MCF 10A (cell line): ENCODE measurements around the gene FOXO3. TPM values are rescaled to one million over a fixed set of nuclear protein-coding genes. Genes with fewer than 3 reads are reported as not detected.

ENCODE experiments used
- BruUV-seq: library from RNA; stranded (reverse); fragments of 400-500 nt; replicated peaks from 2 replicates; lab custom pipeline; 2021; lab: Mats Ljungman, UMichigan
- CTCF ChIA-PET: fragments of 300-600 bp; sonication (Branson Sonifier 250); formaldehyde crosslinking; extraction: SDS; loops from one replicate; lab custom pipeline; 2021; ENCODE audit warnings: antibody characterized with exemption, inconsistent platforms; lab: Yijun Ruan, JAX
- POLR2A ChIA-PET: fragments of 300-600, 350-650 bp; sonication (Branson Sonifier 250); formaldehyde crosslinking; extraction: SDS; loops from one replicate; lab custom pipeline; 2020; ENCODE audit warnings: antibody characterized with exemption, inconsistent platforms; lab: Yijun Ruan, JAX
- DNase-seq: peaks from one replicate; pipeline ENCODE4 v3.0.0-alpha.2; 2018; ENCODE audit not compliant: unreplicated experiment
- H3K27ac Mint-ChIP-seq: one replicate; pipeline ENCODE4 v1.8.0; 2022; ENCODE audit warnings: mild to moderate bottlenecking, low read depth, mixed read lengths; ENCODE audit not compliant: unreplicated experiment
- H3K27me3 Mint-ChIP-seq: one replicate; pipeline ENCODE4 v1.8.0; 2022; ENCODE audit warnings: mixed read lengths; ENCODE audit not compliant: insufficient read depth, unreplicated experiment
- H3K36me3 Mint-ChIP-seq: one replicate; pipeline ENCODE4 v1.8.0; 2022; ENCODE audit warnings: mild to moderate bottlenecking, moderate library complexity, mixed read lengths; ENCODE audit not compliant: insufficient read depth, unreplicated experiment
- H3K4me1 Mint-ChIP-seq: one replicate; pipeline ENCODE4 v1.8.0; 2022; ENCODE audit warnings: mixed read lengths; ENCODE audit not compliant: insufficient read depth, unreplicated experiment
- H3K4me3 Mint-ChIP-seq: one replicate; pipeline ENCODE4 v1.8.0; 2022; ENCODE audit warnings: mild to moderate bottlenecking, moderate library complexity, mixed read lengths; ENCODE audit not compliant: unreplicated experiment
- H3K9me3 Mint-ChIP-seq: one replicate; pipeline ENCODE4 v1.8.0; 2022; ENCODE audit warnings: mixed read lengths; ENCODE audit not compliant: unreplicated experiment
- intact Hi-C: fragments of 100-400 bp; cut with micrococcal nuclease; formaldehyde crosslinking; loops from 2 replicates; pipeline ENCODE4 v1.14.1; 2022
- total RNA-seq: library from RNA; stranded (reverse); gene quantifications from 2 replicates; pipeline ENCODE4 v1.2.3, GENCODE V29; 2022
- TF ChIP-seq, protein P1 (sequence below): fragments of 200-600 bp; IDR thresholded peaks from one replicate; pipeline ENCODE4 v1.8.0; 2022; ENCODE audit warnings: antibody characterized with exemption, mild to moderate bottlenecking; ENCODE audit not compliant: unreplicated experiment

Gene FOXO3
- total RNA-seq, 1 experiment from 2014 or later, result 53.0 TPM

DNA sequence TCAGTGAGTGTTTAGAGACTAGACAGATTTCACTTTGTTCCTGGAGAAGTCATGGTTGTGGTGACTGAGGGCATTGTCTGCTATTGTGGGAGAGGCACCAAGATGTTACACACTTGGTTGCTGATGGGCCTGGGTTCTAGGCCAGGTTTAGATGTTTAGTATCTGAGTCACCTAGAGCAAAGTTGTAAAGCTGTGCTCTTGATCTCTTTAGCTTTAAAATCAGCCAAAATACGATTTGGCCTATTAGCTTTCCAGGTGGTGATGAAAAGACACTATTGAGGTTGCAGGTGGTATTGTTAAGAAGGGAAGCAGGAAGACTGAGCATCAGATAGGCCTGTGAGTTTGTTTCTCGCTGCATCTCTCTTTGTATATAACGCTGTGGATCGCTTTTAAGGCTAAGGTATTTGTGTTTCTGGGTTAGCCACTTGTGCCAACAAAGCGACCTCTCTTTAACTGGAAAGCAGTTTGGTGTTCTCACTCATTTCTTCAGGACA, 48.6 kb downstream of the FOXO3 start:
- BruUV-seq, result no TSS peak
- TF ChIP-seq, protein P1, sequence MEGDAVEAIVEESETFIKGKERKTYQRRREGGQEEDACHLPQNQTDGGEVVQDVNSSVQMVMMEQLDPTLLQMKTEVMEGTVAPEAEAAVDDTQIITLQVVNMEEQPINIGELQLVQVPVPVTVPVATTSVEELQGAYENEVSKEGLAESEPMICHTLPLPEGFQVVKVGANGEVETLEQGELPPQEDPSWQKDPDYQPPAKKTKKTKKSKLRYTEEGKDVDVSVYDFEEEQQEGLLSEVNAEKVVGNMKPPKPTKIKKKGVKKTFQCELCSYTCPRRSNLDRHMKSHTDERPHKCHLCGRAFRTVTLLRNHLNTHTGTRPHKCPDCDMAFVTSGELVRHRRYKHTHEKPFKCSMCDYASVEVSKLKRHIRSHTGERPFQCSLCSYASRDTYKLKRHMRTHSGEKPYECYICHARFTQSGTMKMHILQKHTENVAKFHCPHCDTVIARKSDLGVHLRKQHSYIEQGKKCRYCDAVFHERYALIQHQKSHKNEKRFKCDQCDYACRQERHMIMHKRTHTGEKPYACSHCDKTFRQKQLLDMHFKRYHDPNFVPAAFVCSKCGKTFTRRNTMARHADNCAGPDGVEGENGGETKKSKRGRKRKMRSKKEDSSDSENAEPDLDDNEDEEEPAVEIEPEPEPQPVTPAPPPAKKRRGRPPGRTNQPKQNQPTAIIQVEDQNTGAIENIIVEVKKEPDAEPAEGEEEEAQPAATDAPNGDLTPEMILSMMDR, result no peak
- peaks cover 49% of the 10 kb centered on the region for H3K4me1 Mint-ChIP-seq
- no peaks in the 10 kb centered on the region for H3K27me3 Mint-ChIP-seq
- POLR2A ChIA-PET, result interaction anchor here (0.7 to 1.6 kb wide), 7 partner anchors 11 to 399 kb away, joined by 3 to 9 read pairs (median 4); partner anchors contain the start of gene FOXO3
- DNase-seq, result peak; percentile 54
- H3K36me3 Mint-ChIP-seq, result peaks cover 48% of the 10 kb centered on the region
- peaks cover 9% of the 10 kb centered on the region for H3K9me3 Mint-ChIP-seq
- CTCF ChIA-PET, result interaction anchor here (0.8 to 1.2 kb wide), 3 partner anchors 9 to 306 kb away, joined by 3 read pairs; no protein-coding TSS in a partner anchor
- H3K27ac Mint-ChIP-seq, result peak overlapping the region; percentile 66
- intact Hi-C loops, result no loop called here
- H3K4me3 Mint-ChIP-seq, result no peak overlapping the region

DNA sequence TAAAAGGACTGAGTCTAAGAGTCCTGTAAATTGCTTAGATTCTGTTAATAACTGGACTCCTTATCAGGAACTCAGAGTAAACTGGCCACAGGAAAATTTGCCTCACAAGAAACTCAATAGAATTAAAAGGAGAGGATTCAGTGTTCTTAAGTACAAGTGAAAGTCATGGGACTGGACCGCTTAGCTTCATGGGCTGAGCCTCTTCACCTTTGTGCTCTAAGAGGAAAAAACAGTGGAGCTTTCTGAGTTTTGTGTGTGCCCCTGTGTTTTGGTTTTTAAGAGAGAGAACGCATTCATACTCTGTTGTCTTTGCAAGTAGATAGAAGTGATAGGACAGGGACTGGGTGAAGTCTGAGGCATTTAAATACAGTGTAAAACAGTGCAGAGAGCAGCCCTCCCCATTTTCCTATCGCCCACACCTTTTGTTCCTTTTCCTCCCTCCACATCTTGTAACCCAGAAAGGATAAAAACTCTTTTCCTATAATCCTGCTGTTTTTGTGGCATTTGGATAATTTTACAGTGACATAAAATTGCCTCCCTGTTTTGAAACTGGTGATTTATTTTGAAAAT, 49.6 kb downstream of the FOXO3 start:
- Mint-ChIP-seq H3K27me3 (no peaks in the 10 kb centered on the region), H3K4me1 (peaks cover 58% of the 10 kb centered on the region), H3K4me3 (no peak overlapping the region), H3K9me3 (peaks cover 9% of the 10 kb centered on the region), H3K36me3 (peaks cover 37% of the 10 kb centered on the region), H3K27ac (peak overlapping the region; percentile 15)
- TF ChIP-seq, protein P1, result no peak
- DNase-seq, result no peak
- ChIA-PET POLR2A (interaction anchor here (0.6 to 1.7 kb wide), 2 partner anchors 17 to 21 kb away, joined by 3 read pairs; no protein-coding TSS in a partner anchor), CTCF (interaction anchor here (0.7 kb wide), 1 partner anchor 28 kb away, joined by 3 read pairs; no protein-coding TSS in a partner anchor)
- BruUV-seq, result no TSS peak
- intact Hi-C loops, result no loop called here

DNA sequence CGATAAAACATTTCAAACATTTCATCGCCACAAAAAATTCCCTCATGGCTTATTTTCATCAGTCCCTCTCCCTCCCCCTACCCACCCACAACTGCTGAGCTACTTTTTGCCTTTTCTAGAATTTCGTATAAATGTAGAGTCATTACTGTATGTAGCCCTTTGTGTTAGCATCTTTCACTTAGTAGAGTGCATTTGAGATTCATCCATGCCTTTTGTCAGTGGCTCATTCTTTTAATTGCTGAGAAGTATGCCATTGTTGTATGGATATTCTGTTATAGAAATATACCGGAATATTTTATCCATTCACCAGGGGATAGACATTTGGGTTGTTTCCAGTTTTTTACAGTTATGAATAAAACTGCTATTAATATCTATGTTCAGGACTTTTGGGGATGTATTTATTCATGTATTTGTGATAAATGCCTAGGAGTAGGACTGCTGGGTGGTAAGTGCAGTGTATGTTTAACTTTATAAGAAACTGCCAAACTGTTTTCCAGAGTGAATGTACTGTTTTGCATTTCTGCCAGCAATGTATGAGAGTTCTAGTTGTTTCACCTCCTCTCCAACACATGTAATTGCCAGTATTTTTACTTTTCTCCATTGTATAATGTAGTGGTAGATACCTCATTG, 50.4 kb downstream of the FOXO3 start:
- no peak overlapping the region for H3K4me3 Mint-ChIP-seq
- DNase-seq, result no peak
- POLR2A ChIA-PET, result interaction anchor here (0.5 to 1.7 kb wide), 3 partner anchors 18 to 135 kb away, joined by 3 read pairs; no protein-coding TSS in a partner anchor
- peaks cover 30% of the 10 kb centered on the region for H3K36me3 Mint-ChIP-seq
- intact Hi-C loops, result no loop called here
- H3K9me3 Mint-ChIP-seq, result peaks cover 9% of the 10 kb centered on the region
- BruUV-seq, result no TSS peak
- peak overlapping the region; percentile 15 for H3K27ac Mint-ChIP-seq
- no peaks in the 10 kb centered on the region for H3K27me3 Mint-ChIP-seq
- peaks cover 56% of the 10 kb centered on the region for H3K4me1 Mint-ChIP-seq
- TF ChIP-seq, protein P1, result no peak
- CTCF ChIA-PET, result interaction anchor here (0.7 kb wide), 1 partner anchor 27 kb away, joined by 3 read pairs; no protein-coding TSS in a partner anchor

DNA sequence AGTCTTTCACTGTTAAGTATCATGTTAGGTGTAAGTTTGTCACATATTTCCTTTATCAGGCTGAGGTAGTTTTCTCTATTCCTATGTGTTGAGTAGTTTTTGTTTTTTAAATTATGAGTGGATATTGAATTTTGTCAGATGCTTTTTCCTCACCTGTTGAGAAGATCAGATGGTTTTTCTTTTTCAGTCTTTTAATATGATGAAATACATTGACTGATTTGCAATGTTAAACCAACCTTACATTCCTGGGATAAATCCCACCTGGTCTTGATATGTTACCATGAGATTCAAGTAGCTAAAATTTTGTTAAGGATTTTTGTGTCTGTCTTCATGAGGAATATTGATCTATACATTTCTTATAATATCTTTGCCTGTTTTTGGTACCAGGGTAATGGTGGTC, 52.1 kb downstream of the FOXO3 start:
- Mint-ChIP-seq H3K9me3 (peaks cover 9% of the 10 kb centered on the region), H3K4me1 (peaks cover 55% of the 10 kb centered on the region), H3K27ac (no peak overlapping the region), H3K36me3 (peaks cover 40% of the 10 kb centered on the region), H3K4me3 (no peak overlapping the region), H3K27me3 (no peaks in the 10 kb centered on the region)
- intact Hi-C loops, result no loop called here
- ChIA-PET POLR2A (no interaction called here), CTCF (interaction anchor here (1.0 kb wide), 1 partner anchor 10 kb away, joined by 4 read pairs; no protein-coding TSS in a partner anchor)
- TF ChIP-seq, protein P1, result no peak
- no peak for DNase-seq
- BruUV-seq, result no TSS peak
